Amygdala (tissue), 56 donors: ENCODE measurements around the gene ETV1.

ENCODE experiments used
- DNase-seq, 56 donors: peaks; one replicate each; lab custom pipeline; 2025; lab: John Stamatoyannopoulos, UW

The ETV1 gene

GRCh38 chr7:13989126-13989948, at the start of gene ETV1:
Gene ETV1, minus strand, starts transcription at chr7:13989666. Its CDS starts 614 bp downstream, at chr7:13989052.
- peak in 53 of 56 donors; percentile 6 to 79 (median 54) for DNase-seq

- peak in 4 of 56 donors; percentile 1 to 7 (median 2) for DNase-seq
Observed at GRCh38 chr7:14024406-14024805, 34.9 kb upstream of the ETV1 start.

- DNase-seq = no peak
Observed at GRCh38 chr7:14023838-14024237, 34.4 kb upstream of the ETV1 start.

DNA sequence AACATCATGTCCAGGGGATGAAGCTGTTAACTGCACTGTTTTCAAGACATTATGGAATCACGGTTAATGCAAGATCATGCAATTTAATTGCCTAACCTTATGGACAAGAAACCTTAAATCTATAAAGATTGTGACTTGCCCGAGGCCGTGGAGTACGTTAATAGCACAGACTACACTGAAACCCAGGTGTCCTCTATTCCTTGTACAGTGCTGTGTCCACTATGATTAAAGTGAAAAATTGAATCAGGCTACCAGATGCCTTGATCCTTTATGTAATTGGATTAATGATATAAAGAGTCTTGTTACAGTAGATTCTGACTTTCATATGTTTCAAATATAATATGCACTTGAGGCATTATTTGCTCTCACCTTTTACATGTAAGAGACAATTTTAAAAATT, 33.9 kb upstream of the ETV1 start:
- DNase-seq = no peak

GRCh38 chr7:14021069-14021468, 31.6 kb upstream of the ETV1 start:
- no peak for DNase-seq

DNA sequence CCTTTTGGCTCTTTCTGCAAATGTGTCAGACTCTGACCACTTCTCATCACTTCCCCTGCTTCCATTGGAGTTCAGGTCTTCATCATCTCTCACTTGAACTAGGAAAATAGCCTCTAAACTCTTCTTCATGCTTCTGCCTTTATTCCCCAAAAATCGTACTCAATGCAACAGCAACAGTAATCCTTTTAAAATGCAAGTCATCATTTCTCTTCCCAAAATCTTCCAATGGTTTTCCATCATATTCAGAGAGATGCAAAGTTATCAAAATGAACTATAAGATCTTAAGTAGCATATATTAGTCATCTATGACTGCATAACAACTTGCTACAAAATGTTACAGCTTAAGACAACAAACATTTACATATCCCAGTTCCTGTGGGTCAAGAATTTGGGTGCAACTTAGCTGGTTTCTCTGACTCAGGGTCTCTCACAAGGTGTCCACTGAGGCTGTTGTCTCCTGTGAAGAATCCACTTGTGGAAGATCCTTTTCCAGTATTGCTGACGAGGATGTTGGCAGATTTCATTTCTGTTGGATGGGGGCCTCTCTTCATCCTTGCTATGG, 31.0 kb upstream of the ETV1 start:
- DNase-seq = no peak

- no peak for DNase-seq
Observed at GRCh38 chr7:14018751-14019150, 29.3 kb upstream of the ETV1 start.

DNA sequence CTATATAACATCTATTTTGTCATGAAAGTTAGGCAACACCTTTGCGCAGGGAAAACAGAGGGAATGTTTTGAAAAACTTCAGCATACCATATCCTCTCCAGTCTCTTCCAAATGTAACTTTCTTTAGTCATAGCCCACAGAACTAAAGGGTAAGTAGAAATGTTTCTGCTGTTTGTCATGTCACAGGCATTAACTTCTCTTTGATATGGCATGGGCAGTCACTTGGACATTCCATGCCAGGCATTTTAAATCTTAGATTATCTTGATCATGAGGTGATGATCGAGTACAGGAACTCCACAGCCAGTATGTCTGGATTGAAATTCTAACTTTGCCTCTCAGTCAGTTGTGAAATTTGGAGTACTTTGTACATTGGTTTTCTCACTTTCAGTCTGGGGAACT, 27.5 kb upstream of the ETV1 start:
- no peak for DNase-seq

GRCh38 chr7:14013898-14014297, 24.4 kb upstream of the ETV1 start:
- no peak for DNase-seq

- DNase-seq = no peak
Observed at GRCh38 chr7:14009453-14010418, 20.3 kb upstream of the ETV1 start.

GRCh38 chr7:14001139-14001538, 11.7 kb upstream of the ETV1 start:
- DNase-seq = no peak

DNA sequence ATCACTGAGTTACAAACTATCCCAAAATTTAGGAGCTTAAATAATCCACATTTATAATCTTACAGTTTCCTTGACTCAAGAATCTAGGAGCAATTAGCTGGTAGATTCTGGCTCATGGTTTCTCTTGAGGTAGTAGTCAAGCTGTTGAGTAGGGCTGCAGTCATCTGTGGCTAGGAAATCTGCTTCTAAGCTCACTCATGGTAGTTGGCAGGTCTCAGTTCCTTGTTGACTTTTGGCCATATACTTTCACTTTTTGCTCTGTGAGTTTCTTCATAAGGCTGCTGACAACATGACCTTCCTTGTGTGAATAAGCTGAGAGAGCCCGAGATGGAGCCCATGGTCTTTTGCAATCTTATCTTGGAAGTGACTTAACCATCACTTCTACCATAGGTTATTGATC, 10.8 kb upstream of the ETV1 start:
- DNase-seq = no peak

DNA sequence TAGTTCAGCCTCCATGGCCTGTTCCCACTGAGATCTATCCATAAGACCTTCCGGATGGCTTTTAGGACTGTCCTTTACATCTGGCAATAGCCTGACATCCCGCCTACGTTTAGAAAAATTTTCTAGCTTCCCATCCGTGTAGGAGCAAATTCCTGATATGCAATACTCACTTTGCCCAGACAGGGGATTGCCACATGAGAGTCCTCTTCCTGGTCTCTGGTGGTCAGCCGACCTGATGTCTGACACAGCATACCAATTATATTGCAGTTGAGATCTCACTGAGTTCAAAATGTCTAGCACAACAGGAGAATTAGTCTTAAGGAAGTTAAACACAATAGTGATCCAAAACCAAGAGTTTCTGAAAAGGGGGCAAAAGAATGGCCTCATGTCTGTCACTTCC, 9.4 kb upstream of the ETV1 start:
- DNase-seq = no peak

DNA sequence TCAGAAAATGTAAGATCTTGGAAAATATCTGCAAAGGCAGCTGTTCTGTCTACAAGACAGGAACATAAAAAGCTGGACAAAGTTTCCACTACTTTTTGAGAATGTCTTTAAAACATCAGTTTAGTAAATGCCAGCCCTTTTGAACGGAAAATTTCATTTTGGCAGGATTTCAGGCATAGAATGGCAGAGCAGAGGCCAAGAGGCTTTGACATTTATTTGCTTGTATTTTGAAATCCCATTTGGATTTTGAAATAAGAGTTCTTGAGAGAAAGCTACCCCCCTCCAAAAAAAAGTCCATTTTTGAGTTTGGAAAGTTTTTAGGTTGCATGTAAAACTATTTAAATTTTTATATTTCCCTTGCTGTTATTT, 3.1 kb upstream of the ETV1 start:
- DNase-seq = no peak

GRCh38 chr7:13991791-13992595, 2.5 kb upstream of the ETV1 start:
- DNase-seq = no peak

- DNase-seq = peak; percentile 28 to 96 (median 89)
Observed at GRCh38 chr7:13990984-13991790, 1.7 kb upstream of the ETV1 start.

DNA sequence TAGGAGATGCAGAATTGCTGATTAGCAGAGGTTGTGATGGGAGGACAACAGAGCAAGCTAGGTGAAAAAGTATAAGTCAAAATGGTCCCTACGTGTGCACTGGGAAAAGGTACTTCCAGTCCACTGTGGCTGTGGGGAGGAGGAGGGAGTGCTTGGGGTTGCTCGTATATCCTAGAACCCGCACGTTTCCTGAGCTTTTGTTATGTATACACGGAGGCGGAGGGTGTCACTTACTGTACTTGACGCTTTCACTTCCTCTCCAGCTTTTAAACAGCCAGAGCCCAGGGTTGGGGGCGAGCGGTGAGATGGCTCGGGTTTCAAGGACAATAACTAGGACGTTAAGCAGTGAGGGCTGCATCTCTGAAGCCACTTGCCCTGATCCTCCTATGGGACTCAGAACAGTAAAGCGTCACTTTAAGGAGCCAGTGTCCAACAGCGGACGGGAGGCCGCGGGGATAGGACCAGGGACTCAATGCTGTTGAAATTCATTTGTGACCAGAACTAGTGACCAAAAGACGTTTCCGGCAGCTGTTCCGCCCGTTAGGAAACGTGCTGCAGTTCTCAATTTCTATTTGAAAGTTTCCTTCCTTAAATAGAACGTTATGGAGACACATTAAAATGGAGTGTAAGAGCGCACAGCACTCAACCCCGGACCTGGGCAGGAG, 985 bp upstream of the ETV1 start:
- DNase-seq = peak in 27 of 56 donors; percentile 2 to 76 (median 44)

- DNase-seq = peak in 1 of 56 donors; percentile 56
Observed at GRCh38 chr7:13989949-13990305, 461 bp upstream of the ETV1 start.

DNA sequence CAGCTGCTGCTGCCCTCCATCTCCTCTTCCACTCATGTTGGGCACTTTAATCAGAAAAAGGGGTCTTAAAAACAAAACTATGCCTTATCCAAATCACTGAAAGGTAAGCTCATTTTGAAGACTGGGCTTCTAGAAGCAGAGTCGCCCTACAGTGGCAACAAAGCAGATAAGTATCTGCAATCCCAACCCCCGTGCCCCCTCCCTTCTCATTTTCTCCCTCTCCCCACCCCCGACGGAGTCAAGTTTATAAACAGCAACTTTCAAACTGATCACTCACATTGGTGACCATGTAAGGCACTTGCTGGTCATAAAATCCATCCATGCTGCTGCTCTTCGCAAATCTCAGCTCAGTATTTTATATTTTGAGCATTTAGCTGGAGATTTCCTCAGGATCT, 738 bp downstream of the ETV1 start:
- peak in 8 of 56 donors; percentile 1 to 58 (median 18) for DNase-seq
